ENCODE data around the gene ANKRD13D. TPM values are rescaled to one million over a fixed set of nuclear protein-coding genes. Genes with fewer than 3 reads are reported as not detected.

Gene ANKRD13D
- total and polyA plus RNA-seq, 2 of the 8 experiments (the other 6 are each of a cell fraction or from before 2014, with no cell fraction given) = 24.9 to 26.5 TPM

DNA sequence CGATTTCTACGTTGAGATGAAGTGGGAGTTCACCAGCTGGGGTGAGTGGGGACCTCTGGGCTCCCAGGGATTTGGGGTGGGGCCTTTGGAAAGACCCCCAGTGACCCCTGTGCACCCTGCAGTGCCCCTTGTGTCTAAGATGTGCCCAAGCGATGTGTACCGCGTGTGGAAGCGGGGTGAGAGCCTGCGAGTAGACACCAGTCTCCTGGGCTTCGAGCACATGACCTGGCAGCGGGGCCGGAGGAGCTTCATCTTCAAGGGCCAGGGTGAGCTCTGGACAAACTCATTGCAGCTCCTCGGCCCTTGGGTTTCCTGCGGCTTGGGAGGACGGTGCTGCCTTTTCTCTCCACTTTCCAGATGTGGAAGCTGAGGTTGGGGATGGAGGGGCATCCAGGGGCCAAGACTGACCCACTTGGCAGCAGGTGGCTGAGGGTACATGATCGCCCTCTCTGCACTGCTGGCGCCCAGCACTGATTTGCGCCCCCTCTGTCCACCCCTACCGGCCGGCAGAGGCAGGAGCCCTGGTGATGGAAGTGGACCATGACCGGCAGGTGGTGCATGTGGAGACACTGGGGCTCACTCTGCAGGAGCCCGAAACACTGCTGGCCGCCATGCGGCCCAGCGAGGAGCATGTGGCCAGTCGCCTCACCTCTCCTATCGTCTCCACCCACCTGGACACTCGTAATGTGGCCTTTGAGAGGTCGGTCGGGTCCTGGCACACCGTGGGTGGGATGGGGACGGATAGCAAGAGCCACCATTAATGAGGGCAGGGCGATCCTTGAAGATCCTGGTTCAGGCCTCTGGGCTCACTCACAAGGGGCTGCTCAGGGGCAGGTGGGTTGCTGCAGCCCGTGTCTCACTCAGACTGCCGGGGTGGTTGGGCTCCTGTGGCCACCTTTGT, 2.6 kb downstream of the ANKRD13D start:
- Histone ChIP-seq H2AFZ (ENCODE audit: low read length) (no peak overlapping the region), H3K56ac (replicated peaks; ENCODE audit: insufficient read length, low read depth, low read length) (no peak overlapping the region), H2BK15ac (ENCODE audit: low read length) (no peak overlapping the region), H3K9me3 (ENCODE audit: insufficient read depth in 2 of 2, low read depth in 1 of 2, low read length in 1 of 2) (no peaks in the 10 kb centered on the region; a peak in 1 of 4 replicates), H3K14ac (ENCODE audit: insufficient read length) (no peak overlapping the region), H3K4me3 (ENCODE audit: extremely low read depth in 1 of 4, insufficient read depth in 2 of 4, low read depth in 3 of 4, low read length in 4 of 4) (no peak overlapping the region), H3K23me2 (ENCODE audit: low read depth, low read length) (peaks cover 7% of the 10 kb centered on the region; the same call in 1 of the 2 replicates), H2BK20ac (ENCODE audit: low read length) (no peak overlapping the region), H3K9ac (replicated peaks in 1 of 4; ENCODE audit: extremely low read depth in 1 of 4, low read depth in 3 of 4, low read length in 3 of 4) (no peak overlapping the region), H3K27me3 (replicated peaks in 1 of 4; ENCODE audit: control insufficient read depth in 3 of 4, extremely low read depth in 1 of 4, insufficient read depth in 3 of 4, low read length in 3 of 4) (no peaks in the 10 kb centered on the region), H4K5ac (ENCODE audit: insufficient read length, low read depth, low read length) (no peak overlapping the region), H3K4me2 (ENCODE audit: insufficient read depth in 1 of 2, low read depth in 2 of 2, low read length in 2 of 2) (no peak overlapping the region), H3K79me1 (ENCODE audit: low read depth, low read length) (no peaks in the 10 kb centered on the region; the same call in 1 of the 2 replicates), H4K20me1 (replicated peaks in 1 of 2; ENCODE audit: control insufficient read depth in 1 of 2, insufficient read depth in 2 of 2, low read length in 2 of 2) (peaks cover 0 to 4% of the 10 kb centered on the region in 2 experiments), H2BK12ac (ENCODE audit: low read depth, low read length) (no peak overlapping the region), H2BK5ac (ENCODE audit: low read depth, low read length) (no peak overlapping the region), H4K91ac (replicated peaks; ENCODE audit: insufficient read length, low read length) (no peak overlapping the region), H3K18ac (ENCODE audit: extremely low read depth, low read length) (no peak overlapping the region), H3K27ac (ENCODE audit: low read depth, low read length) (no peak overlapping the region; the same call in 1 of the 2 replicates), H3K4ac (replicated peaks; ENCODE audit: insufficient read length, low read depth, low read length) (no peak overlapping the region), H3K36me3 (ENCODE audit: control insufficient read depth in 2 of 4, insufficient read depth in 4 of 4, low read length in 3 of 4) (peaks cover 0 to 12% (median 6%) of the 10 kb centered on the region in 4 experiments; a peak in 3 of 8 replicates), H3K79me2 (ENCODE audit: control insufficient read depth in 1 of 2, insufficient read depth in 2 of 2, low read length in 2 of 2) (no peaks in the 10 kb centered on the region; a peak in 1 of 4 replicates), H2BK120ac (replicated peaks; ENCODE audit: low read depth, low read length) (no peak overlapping the region), H4K8ac (ENCODE audit: extremely low read depth, insufficient read depth, low read length) (no peak overlapping the region), H2AK5ac (ENCODE audit: low read depth, low read length) (no peak overlapping the region), H3K4me1 (replicated peaks in 1 of 4; ENCODE audit: control insufficient read depth in 3 of 4, insufficient read depth in 4 of 4, low read length in 3 of 4) (peaks cover 0 to 18% (median 11%) of the 10 kb centered on the region in 4 experiments; a peak in 6 of 7 replicates), H3K23ac (ENCODE audit: insufficient read length) (no peak overlapping the region)
- TF ChIP-seq KDM5A (IDR thresholded peaks at IDR 0.05; ENCODE audit: low read length) (no peak), POU5F1 (IDR thresholded peaks at IDR 0.05; ENCODE audit: low read depth, low read length) (no peak), SRF (IDR thresholded peaks at IDR 0.05; ENCODE audit: low read depth, low read length) (no peak), ASH2L (IDR thresholded peaks at IDR 0.05; ENCODE audit: low read length) (no peak), RBBP5 (IDR thresholded peaks at IDR 0.05; ENCODE audit: borderline replicate concordance, low read depth, low read length) (no peak)
- 93% methylated on average over 28 of the region's 33 CpGs; no CpG with 5 or more reads in 1 of the 2 experiments for WGBS, 2 experiments (ENCODE audit: extremely low coverage in 1 of 2, insufficient coverage in 1 of 2, insufficient read length in 1 of 2, insufficient replicate concordance in 2 of 2, low coverage in 1 of 2, low lambda C conversion rate in 2 of 2, missing lambda C conversion rate in 1 of 2)
- POLR2A ChIA-PET (ENCODE audit: partially characterized antibody) = interaction anchor here (0.9 to 7.9 kb wide), 3 partner anchors 9 to 51 kb away, joined by 3 to 106 read pairs (median 3); partner anchors contain the start of gene SSH3
- CTCF ChIA-PET (ENCODE audit: partially characterized antibody) = interaction anchor here (0.7 to 5.9 kb wide), 13 partner anchors 8 to 90 kb away, joined by 3 to 47 read pairs (median 3); partner anchors contain the start of genes GRK2 and SSH3
- FAIRE-seq (no peak), DNase-seq (ENCODE audit: low read depth in 1 of 2, low spot score in 2 of 2) (no peak)
